Neural progenitor cell (in vitro differentiated cells): Measurements from ENCODE around the gene LIMS2. TPM values are rescaled to one million over a fixed set of nuclear protein-coding genes. Genes with fewer than 3 reads are reported as not detected.

Experiments used
- DNase-seq: peaks from one replicate; pipeline ENCODE4 v3.0.0-alpha.2; 2016; ENCODE audit warnings: low spot score
- H2AFZ ChIP-seq: fragments of 200-600 bp; sonication (generic); replicated peaks from 2 replicates; pipeline ENCODE4 v1.6.1; 2016; ENCODE audit warnings: antibody characterized with exemption
- H3F3A ChIP-seq: fragments of 200-600 bp; sonication (generic); 2 replicates; pipeline ENCODE4 v1.6.1; 2016; ENCODE audit warnings: antibody characterized with exemption, low read depth
- H3K27ac ChIP-seq: fragments of 200-600 bp; sonication (generic); 2 replicates; pipeline ENCODE4 v1.5.1; 2016; ENCODE audit warnings: mild to moderate bottlenecking
- H3K27me3 ChIP-seq: fragments of 200-600 bp; sonication (generic); 2 replicates; pipeline ENCODE4 v1.6.1; 2016; ENCODE audit warnings: mild to moderate bottlenecking, moderate library complexity
- H3K36me3 ChIP-seq: fragments of 200-600 bp; sonication (generic); 2 replicates; pipeline ENCODE4 v1.5.1; 2016
- H3K4me1 ChIP-seq: fragments of 200-600 bp; sonication (generic); 2 replicates; pipeline ENCODE4 v1.6.1; 2016; ENCODE audit warnings: mixed run types
- H3K4me2 ChIP-seq: fragments of 200-600 bp; sonication (generic); 2 replicates; pipeline ENCODE4 v1.6.1; 2016
- H3K4me3 ChIP-seq: fragments of 200-600 bp; sonication (generic); 2 replicates; pipeline ENCODE4 v1.5.1; 2016
- H3K79me2 ChIP-seq: fragments of 200-600 bp; sonication (generic); 2 replicates; pipeline ENCODE4 v1.6.1; 2016; ENCODE audit warnings: low read depth
- H3K9ac ChIP-seq: fragments of 200-600 bp; sonication (generic); 2 replicates; pipeline ENCODE4 v1.6.1; 2016
- H3K9me3 ChIP-seq: fragments of 200-600 bp; sonication (generic); 2 replicates; pipeline ENCODE4 v1.5.1; 2016; ENCODE audit warnings: low read depth
- H4K20me1 ChIP-seq: fragments of 200-600 bp; sonication (generic); 2 replicates; pipeline ENCODE4 v1.6.1; 2016; ENCODE audit warnings: low read depth
- H3K27ac Mint-ChIP-seq: 3 replicates; pipeline ENCODE4 v1.8.0; 2021; ENCODE audit warnings: mixed read lengths
- H3K27me3 Mint-ChIP-seq: 2 replicates; pipeline ENCODE4 v1.8.0; 2022; ENCODE audit warnings: low read depth, mild to moderate bottlenecking, inconsistent platforms, moderate library complexity, mixed read lengths; ENCODE audit not compliant: insufficient read depth
- H3K36me3 Mint-ChIP-seq: 3 replicates; pipeline ENCODE4 v1.8.0; 2021; ENCODE audit warnings: mixed read lengths
- H3K4me1 Mint-ChIP-seq: 3 replicates; pipeline ENCODE4 v1.8.0; 2021; ENCODE audit warnings: mixed read lengths
- H3K4me3 Mint-ChIP-seq: 3 replicates; pipeline ENCODE4 v1.8.0; 2021; ENCODE audit warnings: mild to moderate bottlenecking, moderate library complexity, mixed read lengths
- H3K9me3 Mint-ChIP-seq: 3 replicates; pipeline ENCODE4 v1.8.0; 2020; ENCODE audit warnings: mixed read lengths
- CTCF ChIP-seq: fragments of 200-600 bp; sonication (generic); IDR thresholded peaks from 2 replicates; pipeline ENCODE4 v1.5.1; 2017; ENCODE audit warnings: antibody characterized with exemption, mild to moderate bottlenecking
- EZH2 ChIP-seq: fragments of 200-600 bp; sonication (generic); IDR thresholded peaks from 2 replicates; pipeline ENCODE4 v1.6.1; 2017; ENCODE audit warnings: antibody characterized with exemption, mild to moderate bottlenecking, moderate library complexity
- EZH2phosphoT487 ChIP-seq: fragments of 200-600 bp; sonication (generic); IDR thresholded peaks from 2 replicates; pipeline ENCODE4 v1.6.1; 2017; ENCODE audit warnings: antibody characterized with exemption
- total RNA-seq: library from RNA; depleted of rRNA; stranded (reverse); fragments of >200 nt; gene quantifications from 2 replicates; pipeline ENCODE4 v1.2.3, GENCODE V29; 2015; ENCODE audit warnings: low replicate concordance

The LIMS2 gene
- total RNA-seq, 1 donor from 2014 or later = not detected

DNA sequence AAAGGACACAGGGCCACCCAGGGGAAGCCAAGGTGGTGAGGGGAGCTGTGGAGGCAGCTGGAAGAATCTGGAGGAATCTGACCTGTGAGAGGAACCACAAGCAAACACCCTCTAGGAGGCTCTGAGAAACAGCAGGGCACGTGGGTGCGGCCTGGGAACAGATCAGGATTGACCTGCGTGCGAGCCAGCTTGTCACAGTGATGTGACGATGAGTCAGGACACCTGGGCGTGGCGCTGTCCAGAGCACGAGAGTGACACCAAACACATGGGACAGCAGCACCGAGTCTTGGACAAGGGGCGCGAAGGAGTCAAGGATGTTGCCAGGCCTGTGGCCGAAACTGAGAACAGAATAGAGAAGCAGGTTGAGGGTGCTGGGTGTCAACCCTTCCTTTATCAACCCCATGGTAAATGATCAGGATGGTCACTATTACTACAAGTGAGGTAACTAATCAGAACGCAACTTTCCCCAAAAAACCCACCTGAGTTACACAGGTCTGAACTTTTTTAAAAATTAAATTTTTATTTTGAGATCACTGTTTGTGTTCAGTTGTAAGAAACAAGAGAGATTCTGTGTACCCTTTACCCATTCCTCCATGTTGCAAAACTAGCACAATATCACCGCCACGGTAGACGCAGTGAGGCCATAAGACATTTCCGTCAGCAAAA, 25.3 kb upstream of the LIMS2 start:
- H2AFZ ChIP-seq = peak overlapping the region; percentile 71
- peak overlapping the region; percentile 82 for H3K4me2 ChIP-seq
- peaks cover 20% of the 10 kb centered on the region for H3K4me1 Mint-ChIP-seq
- peaks cover 2% of the 10 kb centered on the region for H3K36me3 ChIP-seq
- peak; percentile 77 for DNase-seq
- no peaks in the 10 kb centered on the region for H3K9me3 ChIP-seq
- H4K20me1 ChIP-seq = peaks cover 29% of the 10 kb centered on the region
- H3K27me3 Mint-ChIP-seq = peaks cover 2% of the 10 kb centered on the region
- peak overlapping the region; percentile 11 for H3K27ac ChIP-seq
- no peak overlapping the region for H3K9ac ChIP-seq
- H3K4me3 Mint-ChIP-seq = peak overlapping the region; percentile 94
- peaks cover 2% of the 10 kb centered on the region for H3K27me3 ChIP-seq
- peaks cover 32% of the 10 kb centered on the region for H3K79me2 ChIP-seq
- H3K36me3 Mint-ChIP-seq = peaks cover 11% of the 10 kb centered on the region
- H3K4me1 ChIP-seq = peaks cover 29% of the 10 kb centered on the region
- H3K4me3 ChIP-seq = peak overlapping the region; percentile 84
- TF ChIP-seq EZH2 (peak; percentile 34), CTCF (no peak)
- peaks cover 2% of the 10 kb centered on the region for H3K9me3 Mint-ChIP-seq
- peaks cover 40% of the 10 kb centered on the region for H3F3A ChIP-seq
- peak overlapping the region; percentile 99 for H3K27ac Mint-ChIP-seq

- Mint-ChIP-seq H3K27ac (peak overlapping the region; percentile 26), H3K4me1 (peaks cover 18% of the 10 kb centered on the region), H3K36me3 (peaks cover 6% of the 10 kb centered on the region), H3K27me3 (peaks cover 2% of the 10 kb centered on the region), H3K4me3 (no peak overlapping the region), H3K9me3 (peaks cover 2% of the 10 kb centered on the region)
- Histone ChIP-seq H3K27ac (no peak overlapping the region), H3K9ac (no peak overlapping the region), H2AFZ (no peak overlapping the region), H3K36me3 (no peaks in the 10 kb centered on the region), H3K4me3 (no peak overlapping the region), H3K27me3 (peaks cover 21% of the 10 kb centered on the region), H3K4me2 (no peak overlapping the region), H3K79me2 (peaks cover 18% of the 10 kb centered on the region), H3K4me1 (peaks cover 26% of the 10 kb centered on the region), H3K9me3 (no peaks in the 10 kb centered on the region), H4K20me1 (peaks cover 17% of the 10 kb centered on the region), H3F3A (peaks cover 29% of the 10 kb centered on the region)
- DNase-seq = no peak
- TF ChIP-seq CTCF = no peak
- no peak for TF ChIP-seq EZH2
- TF ChIP-seq EZH2phosphoT487 = no peak
Observed at GRCh38 chr2:127698553-127699355, 23.4 kb upstream of the LIMS2 start.

GRCh38 chr2:127697482-127698180, 22.3 kb upstream of the LIMS2 start:
- Histone ChIP-seq H3K36me3 (no peaks in the 10 kb centered on the region), H3K79me2 (peaks cover 6% of the 10 kb centered on the region), H4K20me1 (peaks cover 6% of the 10 kb centered on the region), H2AFZ (no peak overlapping the region), H3K9ac (no peak overlapping the region), H3K9me3 (no peaks in the 10 kb centered on the region), H3K27ac (no peak overlapping the region), H3F3A (peaks cover 28% of the 10 kb centered on the region), H3K4me2 (no peak overlapping the region), H3K27me3 (peaks cover 22% of the 10 kb centered on the region), H3K4me3 (no peak overlapping the region), H3K4me1 (peaks cover 16% of the 10 kb centered on the region)
- H3K9me3 Mint-ChIP-seq = peaks cover 2% of the 10 kb centered on the region
- no peak overlapping the region for H3K4me3 Mint-ChIP-seq
- peak overlapping the region; percentile 63 for H3K27ac Mint-ChIP-seq
- no peak for TF ChIP-seq EZH2phosphoT487
- no peak for TF ChIP-seq CTCF
- TF ChIP-seq EZH2 = no peak
- no peak for DNase-seq
- H3K4me1 Mint-ChIP-seq = peaks cover 12% of the 10 kb centered on the region
- H3K36me3 Mint-ChIP-seq = peaks cover 5% of the 10 kb centered on the region
- peaks cover 3% of the 10 kb centered on the region for H3K27me3 Mint-ChIP-seq
